ENCODE measurements around the gene LSP1. TPM values are rescaled to one million over a fixed set of nuclear protein-coding genes. Genes with fewer than 3 reads are reported as not detected.

LSP1 gene
- total and polyA plus RNA-seq, 8 donors: 2.4 to 26.8 (median 9.9) TPM

DNA sequence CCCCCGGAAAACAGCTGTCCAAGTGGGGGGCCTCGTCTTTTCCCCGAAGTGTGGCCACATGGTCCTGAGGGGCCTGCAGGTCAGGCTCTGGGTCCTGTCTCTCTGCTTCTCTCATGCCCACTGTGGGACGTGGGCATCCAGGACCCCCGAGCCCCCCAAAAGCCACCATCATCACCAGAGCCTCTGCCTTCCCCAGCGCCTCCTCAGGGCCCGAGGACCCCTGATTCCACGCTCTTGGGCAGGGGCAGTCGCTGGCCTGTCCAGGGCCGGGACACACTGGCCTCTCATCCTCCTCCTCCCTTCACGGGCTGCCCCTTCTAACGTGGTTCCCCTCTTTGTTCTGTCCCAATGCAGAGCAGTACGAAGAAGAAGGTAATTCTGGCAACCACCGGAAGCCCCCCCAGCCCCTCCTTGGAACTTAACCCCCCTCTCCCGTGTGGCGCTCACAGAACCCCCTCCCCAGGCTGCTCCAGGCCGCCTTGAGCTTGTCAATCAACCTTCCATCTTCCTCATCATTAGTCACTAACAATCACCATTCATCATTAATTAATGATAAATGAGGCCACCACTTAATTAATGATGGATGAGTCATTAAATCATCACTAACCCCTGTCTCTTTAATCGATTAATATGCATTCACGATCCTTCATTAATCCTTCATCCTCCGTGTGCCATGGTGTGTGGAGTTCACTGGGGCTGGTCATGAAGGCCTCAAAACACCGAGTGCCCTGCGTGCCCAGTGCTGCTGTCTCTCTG, 70.5 kb downstream of the LSP1 start:
- 73 to 81% methylated on average over 22 of the region's 22 CpGs for WGBS, 2 donors
- TF ChIP-seq, protein P1, sequence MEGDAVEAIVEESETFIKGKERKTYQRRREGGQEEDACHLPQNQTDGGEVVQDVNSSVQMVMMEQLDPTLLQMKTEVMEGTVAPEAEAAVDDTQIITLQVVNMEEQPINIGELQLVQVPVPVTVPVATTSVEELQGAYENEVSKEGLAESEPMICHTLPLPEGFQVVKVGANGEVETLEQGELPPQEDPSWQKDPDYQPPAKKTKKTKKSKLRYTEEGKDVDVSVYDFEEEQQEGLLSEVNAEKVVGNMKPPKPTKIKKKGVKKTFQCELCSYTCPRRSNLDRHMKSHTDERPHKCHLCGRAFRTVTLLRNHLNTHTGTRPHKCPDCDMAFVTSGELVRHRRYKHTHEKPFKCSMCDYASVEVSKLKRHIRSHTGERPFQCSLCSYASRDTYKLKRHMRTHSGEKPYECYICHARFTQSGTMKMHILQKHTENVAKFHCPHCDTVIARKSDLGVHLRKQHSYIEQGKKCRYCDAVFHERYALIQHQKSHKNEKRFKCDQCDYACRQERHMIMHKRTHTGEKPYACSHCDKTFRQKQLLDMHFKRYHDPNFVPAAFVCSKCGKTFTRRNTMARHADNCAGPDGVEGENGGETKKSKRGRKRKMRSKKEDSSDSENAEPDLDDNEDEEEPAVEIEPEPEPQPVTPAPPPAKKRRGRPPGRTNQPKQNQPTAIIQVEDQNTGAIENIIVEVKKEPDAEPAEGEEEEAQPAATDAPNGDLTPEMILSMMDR (IDR thresholded peaks at IDR 0.05): no peak
- Histone ChIP-seq H3K4me3 (no peak overlapping the region), H3K4me1 (no peaks in the 10 kb centered on the region), H3K36me3 (no peaks in the 10 kb centered on the region), H3K27me3 (no peaks in the 10 kb centered on the region), H3K27ac (no peak overlapping the region), H3K9me3 (no peaks in the 10 kb centered on the region)
- no peak for ATAC-seq
- FAIRE-seq: no peak
- DNase-seq: peak in 1 of 6 donors; percentile 41
- intact Hi-C loops (cut with DNase I): loop anchor here in 1 of 3 donors (10.0 kb wide), 2 partner anchors 221 to 229 kb away; partner anchors contain the start of gene KRTAP5-6

DNA sequence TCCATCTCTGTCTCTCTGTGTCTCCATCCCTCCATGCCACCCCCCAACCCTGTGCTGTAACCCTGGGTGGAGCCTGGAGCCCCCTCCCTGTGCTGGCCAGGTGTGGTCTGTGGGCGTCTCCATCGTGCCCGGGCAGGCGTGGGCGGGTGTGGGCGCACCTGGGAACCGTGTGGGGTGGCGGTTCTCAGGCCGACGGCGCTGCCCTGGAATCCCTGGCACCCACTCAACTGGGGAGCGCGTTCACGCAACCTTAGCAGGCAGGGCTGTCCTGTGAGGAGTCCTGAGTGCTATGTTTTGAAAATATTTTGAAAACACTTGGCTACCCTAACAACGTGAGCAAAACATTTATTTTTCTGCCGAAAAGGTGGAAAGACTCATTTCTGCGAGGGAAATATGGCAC, 71.3 kb downstream of the LSP1 start:
- no peak overlapping the region for H3K27ac ChIP-seq
- no peaks in the 10 kb centered on the region for H3K9me3 ChIP-seq
- H3K4me1 ChIP-seq: no peaks in the 10 kb centered on the region
- ATAC-seq (peak in 1 of 4 donors; percentile 14), FAIRE-seq (no peak), DNase-seq (peak in 3 of 6 donors; percentile 38 to 54 (median 50))
- no peaks in the 10 kb centered on the region for H3K36me3 ChIP-seq
- 55 to 60% methylated on average over 17 of the region's 17 CpGs for WGBS, 2 donors
- H3K4me3 ChIP-seq: no peak overlapping the region
- no peaks in the 10 kb centered on the region for H3K27me3 ChIP-seq
- TF ChIP-seq, protein P1 (IDR thresholded peaks at IDR 0.05): no peak
- intact Hi-C loops (cut with DNase I): loop anchor here in 1 of 3 donors (10.0 kb wide), 2 partner anchors 221 to 229 kb away; partner anchors contain the start of gene KRTAP5-6

DNA sequence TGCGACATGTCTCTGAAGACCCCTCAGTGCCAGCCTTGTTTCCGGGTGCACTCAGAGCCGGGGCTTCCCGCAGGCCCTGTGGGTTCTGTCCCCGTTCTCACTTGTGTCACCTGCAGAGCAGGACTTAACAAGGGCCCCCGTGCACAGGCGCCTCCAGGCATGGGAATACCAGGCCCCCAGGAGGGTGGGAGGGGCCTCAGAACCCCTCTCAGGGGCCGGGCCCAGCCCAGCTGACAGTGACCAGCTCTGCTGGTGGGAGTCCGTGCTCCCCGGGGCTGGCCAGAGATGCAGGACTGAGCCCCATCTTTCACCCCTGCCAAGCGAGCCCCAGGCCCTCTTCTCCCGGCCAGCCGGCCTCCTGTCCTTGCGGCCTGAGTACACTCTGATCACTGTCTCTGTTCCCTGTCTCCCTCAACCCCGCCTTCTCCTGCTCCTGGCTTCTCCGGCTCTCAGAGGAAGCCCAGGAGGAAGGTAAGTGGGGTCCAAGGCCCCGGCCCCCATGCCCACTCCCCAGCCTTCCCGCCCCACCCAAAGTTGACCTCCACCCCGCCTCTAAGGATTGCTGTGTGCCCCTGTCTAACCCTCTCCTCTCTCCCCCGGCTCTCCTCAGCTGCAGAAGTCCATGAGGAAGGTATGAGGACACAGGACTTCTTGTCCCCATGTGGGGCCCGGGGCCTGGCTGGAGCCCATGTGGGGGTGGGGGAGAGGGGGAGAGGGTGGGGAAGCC, 71.9 kb downstream of the LSP1 start:
- no peaks in the 10 kb centered on the region for H3K9me3 ChIP-seq
- H3K27ac ChIP-seq: no peak overlapping the region
- ATAC-seq (no peak), FAIRE-seq (no peak), DNase-seq (peak in 3 of 6 donors; percentile 30 to 62 (median 49))
- TF ChIP-seq, protein P1 (IDR thresholded peaks at IDR 0.05): no peak
- H3K27me3 ChIP-seq: no peaks in the 10 kb centered on the region
- no peak overlapping the region for H3K4me3 ChIP-seq
- intact Hi-C loops (cut with DNase I): loop anchor here in 1 of 3 donors (10.0 kb wide), 2 partner anchors 220 to 230 kb away; partner anchors contain the start of gene KRTAP5-6
- WGBS, 2 donors: 72 to 78% methylated on average over 19 to 21 of the region's 21 CpGs
- H3K36me3 ChIP-seq: no peaks in the 10 kb centered on the region
- H3K4me1 ChIP-seq: no peaks in the 10 kb centered on the region

DNA sequence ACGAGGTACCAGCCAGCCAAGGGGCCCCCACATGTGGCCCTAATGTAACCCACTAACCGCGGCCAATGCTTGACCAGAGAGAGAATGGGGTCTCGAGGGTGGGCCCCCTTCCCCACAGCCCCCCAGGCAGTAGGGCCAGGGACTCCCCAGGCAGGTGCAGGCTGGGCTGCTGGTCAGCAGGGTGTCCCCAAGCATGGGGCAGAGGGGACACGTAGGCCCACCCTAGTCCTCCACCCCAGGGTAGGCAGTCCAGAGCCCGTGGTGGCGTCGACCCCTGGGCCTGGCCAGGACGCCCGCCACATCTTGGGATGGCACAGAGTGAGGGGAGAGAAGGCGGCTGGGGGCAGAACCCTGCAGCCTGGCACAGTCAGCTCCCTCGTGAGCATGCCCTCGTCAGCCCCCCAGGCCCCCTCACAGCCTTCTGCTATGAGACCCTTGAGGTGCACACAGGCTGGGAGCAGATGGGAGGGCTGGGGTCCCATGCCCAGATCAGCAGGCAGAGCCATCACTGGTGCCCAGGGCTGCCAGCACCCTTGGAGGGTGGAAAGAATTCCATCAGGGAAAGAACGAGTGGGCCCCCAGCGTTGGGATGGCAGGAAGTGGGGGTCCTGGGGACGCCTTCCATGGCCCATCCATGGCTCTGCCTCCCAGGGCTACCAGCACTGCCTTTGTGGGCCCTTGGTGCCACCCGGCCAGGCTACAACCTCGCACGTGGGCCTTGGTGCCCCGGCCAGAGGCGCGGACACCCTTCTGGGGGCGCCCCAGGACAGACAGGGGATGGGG, 72.7 kb downstream of the LSP1 start:
- WGBS, 2 donors: 77 to 84% methylated on average over 23 of the region's 23 CpGs
- Histone ChIP-seq H3K4me1 (no peaks in the 10 kb centered on the region), H3K36me3 (no peaks in the 10 kb centered on the region), H3K27me3 (no peaks in the 10 kb centered on the region), H3K9me3 (no peaks in the 10 kb centered on the region), H3K4me3 (no peak overlapping the region), H3K27ac (no peak overlapping the region)
- TF ChIP-seq, protein P1 (IDR thresholded peaks at IDR 0.05): no peak
- DNase-seq: peak in 2 of 6 donors; percentile 23 to 60
- intact Hi-C loops (cut with DNase I): loop anchor here in 1 of 3 donors (10.0 kb wide), 2 partner anchors 219 to 231 kb away; partner anchors contain the start of gene KRTAP5-6
- no peak for ATAC-seq
- no peak for FAIRE-seq
